ENCODE results near the gene SMARCD2. TPM values are rescaled to one million over a fixed set of nuclear protein-coding genes. Genes with fewer than 3 reads are reported as not detected.

Gene SMARCD2
- polyA plus RNA-seq, 2 of the 4 experiments (the other 2 are of a cell fraction): 40.4 to 52.7 TPM

DNA sequence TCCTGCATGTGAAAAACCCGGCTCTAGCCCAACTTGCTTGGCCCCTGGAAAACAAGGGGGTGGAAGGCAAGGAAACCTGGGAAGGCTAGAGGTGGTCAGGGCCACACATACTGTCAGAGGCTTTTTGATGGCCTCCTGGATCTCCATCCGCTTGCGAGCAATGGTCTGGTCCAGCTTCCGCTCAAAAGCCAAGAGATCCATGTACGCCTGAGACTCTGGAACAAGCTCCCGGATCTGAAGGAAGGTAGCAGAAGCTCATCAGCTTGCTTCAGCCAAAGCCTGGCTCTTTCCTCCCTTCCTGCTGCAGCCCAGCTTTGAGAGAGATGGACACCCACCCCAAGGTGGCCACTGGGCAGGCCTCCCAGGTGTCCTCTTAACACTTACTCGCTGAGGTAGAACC is 5.7 kb downstream of the SMARCD2 start:
- TF ChIP-seq ZSCAN20 (CRISPR knock-in tag; IDR thresholded peaks at IDR 0.05) (no peak), HDAC2 (IDR thresholded peaks at IDR 0.05) (no peak), GATA3 (IDR thresholded peaks at IDR 0.05; ENCODE audit: borderline replicate concordance) (no peak), FOSB (CRISPR knock-in tag; IDR thresholded peaks at IDR 0.05) (no peak), MYC (IDR thresholded peaks at IDR 0.05; ENCODE audit: borderline replicate concordance, low read length) (no peak), CBX2 (IDR thresholded peaks at IDR 0.05; ENCODE audit: borderline replicate concordance, low read depth) (no peak), RNF2 (IDR thresholded peaks at IDR 0.05; ENCODE audit: borderline replicate concordance, low read depth) (no peak), POLR2AphosphoS2 (conservative IDR thresholded peaks at IDR 0.05; ENCODE audit: low read length) (no peak), MAZ (IDR thresholded peaks at IDR 0.05; ENCODE audit: borderline replicate concordance, low read depth, low read length) (no peak), SREBF2 (IDR thresholded peaks at IDR 0.05) (no peak)
- TF ChIP-seq, protein P1, sequence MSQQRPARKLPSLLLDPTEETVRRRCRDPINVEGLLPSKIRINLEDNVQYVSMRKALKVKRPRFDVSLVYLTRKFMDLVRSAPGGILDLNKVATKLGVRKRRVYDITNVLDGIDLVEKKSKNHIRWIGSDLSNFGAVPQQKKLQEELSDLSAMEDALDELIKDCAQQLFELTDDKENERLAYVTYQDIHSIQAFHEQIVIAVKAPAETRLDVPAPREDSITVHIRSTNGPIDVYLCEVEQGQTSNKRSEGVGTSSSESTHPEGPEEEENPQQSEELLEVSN (IDR thresholded peaks at IDR 0.05; ENCODE audit: borderline replicate concordance, low read depth): no peak
- TF ChIP-seq, protein P2, sequence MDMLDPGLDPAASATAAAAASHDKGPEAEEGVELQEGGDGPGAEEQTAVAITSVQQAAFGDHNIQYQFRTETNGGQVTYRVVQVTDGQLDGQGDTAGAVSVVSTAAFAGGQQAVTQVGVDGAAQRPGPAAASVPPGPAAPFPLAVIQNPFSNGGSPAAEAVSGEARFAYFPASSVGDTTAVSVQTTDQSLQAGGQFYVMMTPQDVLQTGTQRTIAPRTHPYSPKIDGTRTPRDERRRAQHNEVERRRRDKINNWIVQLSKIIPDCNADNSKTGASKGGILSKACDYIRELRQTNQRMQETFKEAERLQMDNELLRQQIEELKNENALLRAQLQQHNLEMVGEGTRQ (IDR thresholded peaks at IDR 0.05): no peak
- TF ChIP-seq, protein P3, sequence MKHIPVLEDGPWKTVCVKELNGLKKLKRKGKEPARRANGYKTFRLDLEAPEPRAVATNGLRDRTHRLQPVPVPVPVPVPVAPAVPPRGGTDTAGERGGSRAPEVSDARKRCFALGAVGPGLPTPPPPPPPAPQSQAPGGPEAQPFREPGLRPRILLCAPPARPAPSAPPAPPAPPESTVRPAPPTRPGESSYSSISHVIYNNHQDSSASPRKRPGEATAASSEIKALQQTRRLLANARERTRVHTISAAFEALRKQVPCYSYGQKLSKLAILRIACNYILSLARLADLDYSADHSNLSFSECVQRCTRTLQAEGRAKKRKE (CRISPR knock-in tag; IDR thresholded peaks at IDR 0.05; ENCODE audit: low read depth): no peak
- H3K27ac ChIP-seq: no peak overlapping the region
- H3K9me3 ChIP-seq: no peaks in the 10 kb centered on the region
- no peak overlapping the region for H3K4me3 ChIP-seq
- CTCF ChIA-PET: interaction anchor here (1.9 to 4.2 kb wide), 3 partner anchors 10 to 19 kb away, joined by 4 to 37 read pairs (median 27); partner anchors contain the start of genes FTSJ3 and PSMC5
- DNase-seq (ENCODE audit: low read depth in 1 of 2, low spot score in 1 of 2) (no peak), FAIRE-seq (no peak), ATAC-seq (no peak)
- peaks cover 32% of the 10 kb centered on the region for H3K4me1 ChIP-seq
- WGBS (ENCODE audit: missing lambda C conversion rate): 90% methylated on average over 7 of the region's 7 CpGs
- POLR2A ChIA-PET: no interaction called here
- no peak overlapping the region for H3K4me2 ChIP-seq

DNA sequence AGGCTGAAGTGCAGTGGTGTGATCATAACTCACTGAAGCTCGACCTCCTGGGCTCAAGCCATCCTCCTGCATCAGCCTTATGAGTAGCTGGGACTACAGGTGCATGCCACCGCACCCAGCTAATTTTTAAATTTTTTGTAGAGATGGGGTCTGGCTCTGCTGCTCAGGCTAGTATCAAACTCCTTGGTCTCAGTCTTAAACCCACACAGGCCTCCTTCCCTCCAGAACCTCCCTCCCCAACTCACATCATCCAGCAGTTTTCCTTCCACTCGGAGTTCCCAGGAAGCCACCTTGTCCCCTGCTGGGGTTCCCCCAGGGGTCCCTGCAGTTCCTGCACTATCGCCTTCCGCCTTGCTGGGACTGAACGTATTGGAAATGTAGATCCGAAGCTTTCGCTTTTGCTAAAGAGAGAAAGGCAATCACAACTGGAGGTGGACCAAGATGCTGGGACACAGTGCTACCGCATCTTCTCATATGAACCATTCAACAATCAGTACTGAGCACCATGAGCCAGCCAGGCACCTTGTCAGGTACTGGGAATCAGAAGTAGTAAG is 7.2 kb downstream of the SMARCD2 start:
- DNase-seq (ENCODE audit: low read depth in 1 of 2, low spot score in 1 of 2) (no peak), FAIRE-seq (no peak), ATAC-seq (no peak)
- ChIA-PET POLR2A (interaction anchor here (1.6 to 1.9 kb wide), 2 partner anchors 8 kb away, joined by 4 to 11 read pairs; partner anchors contain the start of gene PSMC5), CTCF (interaction anchor here (0.8 to 4.5 kb wide), 17 partner anchors 6 to 220 kb away, joined by 3 to 29 read pairs (median 6); partner anchors contain the start of genes DDX42, PSMC5 and SMARCD2)
- Histone ChIP-seq H3K9me3 (no peaks in the 10 kb centered on the region), H3K4me2 (no peak overlapping the region), H3K4me3 (no peak overlapping the region), H3K27ac (0 out of 6 replicates have a peak overlapping the region, but pooled peaks of 1 of the 2 experiments have one; percentile 5), H3K4me1 (peaks cover 20% of the 10 kb centered on the region; the same call in 2 of the 3 replicates)
- 84% methylated on average over 9 of the region's 9 CpGs for WGBS (ENCODE audit: missing lambda C conversion rate)
- TF ChIP-seq, protein P4, sequence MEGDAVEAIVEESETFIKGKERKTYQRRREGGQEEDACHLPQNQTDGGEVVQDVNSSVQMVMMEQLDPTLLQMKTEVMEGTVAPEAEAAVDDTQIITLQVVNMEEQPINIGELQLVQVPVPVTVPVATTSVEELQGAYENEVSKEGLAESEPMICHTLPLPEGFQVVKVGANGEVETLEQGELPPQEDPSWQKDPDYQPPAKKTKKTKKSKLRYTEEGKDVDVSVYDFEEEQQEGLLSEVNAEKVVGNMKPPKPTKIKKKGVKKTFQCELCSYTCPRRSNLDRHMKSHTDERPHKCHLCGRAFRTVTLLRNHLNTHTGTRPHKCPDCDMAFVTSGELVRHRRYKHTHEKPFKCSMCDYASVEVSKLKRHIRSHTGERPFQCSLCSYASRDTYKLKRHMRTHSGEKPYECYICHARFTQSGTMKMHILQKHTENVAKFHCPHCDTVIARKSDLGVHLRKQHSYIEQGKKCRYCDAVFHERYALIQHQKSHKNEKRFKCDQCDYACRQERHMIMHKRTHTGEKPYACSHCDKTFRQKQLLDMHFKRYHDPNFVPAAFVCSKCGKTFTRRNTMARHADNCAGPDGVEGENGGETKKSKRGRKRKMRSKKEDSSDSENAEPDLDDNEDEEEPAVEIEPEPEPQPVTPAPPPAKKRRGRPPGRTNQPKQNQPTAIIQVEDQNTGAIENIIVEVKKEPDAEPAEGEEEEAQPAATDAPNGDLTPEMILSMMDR (IDR thresholded peaks at IDR 0.05): peak; percentile 24; the same call in 1 of the 3 replicates
- no peak for TF ChIP-seq RAD21 (conservative IDR thresholded peaks at IDR 0.05 in 1 of 2, IDR thresholded peaks at IDR 0.05 in 1 of 2)
- TF ChIP-seq, protein P5, sequence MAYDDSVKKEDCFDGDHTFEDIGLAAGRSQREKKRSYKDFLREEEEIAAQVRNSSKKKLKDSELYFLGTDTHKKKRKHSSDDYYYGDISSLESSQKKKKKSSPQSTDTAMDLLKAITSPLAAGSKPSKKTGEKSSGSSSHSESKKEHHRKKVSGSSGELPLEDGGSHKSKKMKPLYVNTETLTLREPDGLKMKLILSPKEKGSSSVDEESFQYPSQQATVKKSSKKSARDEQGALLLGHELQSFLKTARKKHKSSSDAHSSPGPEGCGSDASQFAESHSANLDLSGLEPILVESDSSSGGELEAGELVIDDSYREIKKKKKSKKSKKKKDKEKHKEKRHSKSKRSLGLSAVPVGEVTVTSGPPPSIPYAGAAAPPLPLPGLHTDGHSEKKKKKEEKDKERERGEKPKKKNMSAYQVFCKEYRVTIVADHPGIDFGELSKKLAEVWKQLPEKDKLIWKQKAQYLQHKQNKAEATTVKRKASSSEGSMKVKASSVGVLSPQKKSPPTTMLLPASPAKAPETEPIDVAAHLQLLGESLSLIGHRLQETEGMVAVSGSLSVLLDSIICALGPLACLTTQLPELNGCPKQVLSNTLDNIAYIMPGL (CRISPR knock-in tag; IDR thresholded peaks at IDR 0.05; ENCODE audit: borderline replicate concordance): no peak

Measured in A549 (cell line).